ENCODE data around the gene ATG3.

GRCh38 chr3:112505907-112506306 lies 55.9 kb downstream of the ATG3 start:
- TF ChIP-seq CTCF (conservative IDR thresholded peaks at IDR 0.05 in 1 of 2, IDR thresholded peaks at IDR 0.05 in 1 of 2; ENCODE audit: extremely low read depth in 1 of 2, insufficient read depth in 1 of 2, low read depth in 1 of 2, low read length in 2 of 2) (no peak), EZH2 (IDR thresholded peaks at IDR 0.05; ENCODE audit: borderline replicate concordance, low read length) (no peak)
